Mesothelial cell of epicardium (in vitro differentiated cells): ENCODE data around the gene RNF207. TPM values are rescaled to one million over a fixed set of nuclear protein-coding genes. Genes with fewer than 3 reads are reported as not detected.

Source experiments
- DNase-seq, 2 experiments: peaks; one replicate each; pipeline ENCODE4 v3.0.0; 2021; ENCODE audit warnings: low spot score in 2 of 2; ENCODE audit not compliant: unreplicated experiment in 2 of 2
- H3K27ac Mint-ChIP-seq: 2 replicates; pipeline ENCODE4 v1.8.0; 2021; ENCODE audit warnings: mixed read lengths
- H3K27me3 Mint-ChIP-seq: 2 replicates; pipeline ENCODE4 v1.8.0; 2021; ENCODE audit warnings: low read depth, mixed read lengths
- H3K36me3 Mint-ChIP-seq: 2 replicates; pipeline ENCODE4 v1.8.0; 2021; ENCODE audit warnings: mixed read lengths
- H3K4me1 Mint-ChIP-seq: 2 replicates; pipeline ENCODE4 v1.8.0; 2021; ENCODE audit warnings: mixed read lengths
- H3K4me3 Mint-ChIP-seq: 2 replicates; pipeline ENCODE4 v1.8.0; 2021; ENCODE audit warnings: mild to moderate bottlenecking, moderate library complexity, mixed read lengths
- H3K9me3 Mint-ChIP-seq: 2 replicates; pipeline ENCODE4 v1.8.0; 2021; ENCODE audit warnings: mixed read lengths
- total RNA-seq: library from RNA; stranded (reverse); gene quantifications from 3 replicates; pipeline ENCODE4 v1.2.1, GENCODE V29; 2021
- TF ChIP-seq, protein P1 (sequence below): fragments of 200-600 bp; sonication (generic); IDR thresholded peaks from one replicate; pipeline ENCODE4 v1.5.0; 2021; ENCODE audit warnings: antibody characterized with exemption; ENCODE audit not compliant: unreplicated experiment

Gene RNF207
- total RNA-seq, 1 donor from 2014 or later: 481 TPM

DNA sequence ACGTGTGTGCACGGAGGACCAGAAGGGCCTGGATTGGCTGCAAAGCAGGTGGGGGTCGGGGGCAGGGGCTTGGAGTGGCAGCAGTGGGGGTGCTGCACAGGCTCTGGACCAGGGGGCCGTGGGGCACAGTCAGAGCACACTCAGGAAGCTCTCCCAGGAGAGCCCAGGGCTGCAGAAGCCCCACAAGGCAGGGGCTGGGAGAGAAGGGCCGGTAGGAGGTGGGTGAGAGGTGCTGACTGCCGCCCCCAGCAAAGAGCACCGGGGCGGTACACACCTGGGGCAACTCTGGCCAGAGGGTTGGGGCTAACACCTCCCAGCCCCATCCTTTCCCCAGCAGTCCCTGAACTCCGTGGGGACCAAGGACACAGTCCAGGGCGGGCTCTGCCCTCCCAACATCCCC lies 39.7 kb upstream of the RNF207 start:
- TF ChIP-seq, protein P1, sequence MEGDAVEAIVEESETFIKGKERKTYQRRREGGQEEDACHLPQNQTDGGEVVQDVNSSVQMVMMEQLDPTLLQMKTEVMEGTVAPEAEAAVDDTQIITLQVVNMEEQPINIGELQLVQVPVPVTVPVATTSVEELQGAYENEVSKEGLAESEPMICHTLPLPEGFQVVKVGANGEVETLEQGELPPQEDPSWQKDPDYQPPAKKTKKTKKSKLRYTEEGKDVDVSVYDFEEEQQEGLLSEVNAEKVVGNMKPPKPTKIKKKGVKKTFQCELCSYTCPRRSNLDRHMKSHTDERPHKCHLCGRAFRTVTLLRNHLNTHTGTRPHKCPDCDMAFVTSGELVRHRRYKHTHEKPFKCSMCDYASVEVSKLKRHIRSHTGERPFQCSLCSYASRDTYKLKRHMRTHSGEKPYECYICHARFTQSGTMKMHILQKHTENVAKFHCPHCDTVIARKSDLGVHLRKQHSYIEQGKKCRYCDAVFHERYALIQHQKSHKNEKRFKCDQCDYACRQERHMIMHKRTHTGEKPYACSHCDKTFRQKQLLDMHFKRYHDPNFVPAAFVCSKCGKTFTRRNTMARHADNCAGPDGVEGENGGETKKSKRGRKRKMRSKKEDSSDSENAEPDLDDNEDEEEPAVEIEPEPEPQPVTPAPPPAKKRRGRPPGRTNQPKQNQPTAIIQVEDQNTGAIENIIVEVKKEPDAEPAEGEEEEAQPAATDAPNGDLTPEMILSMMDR: no peak
- no peak overlapping the region for H3K4me3 Mint-ChIP-seq
- no peak overlapping the region for H3K27ac Mint-ChIP-seq
- H3K27me3 Mint-ChIP-seq: peaks cover 72% of the 10 kb centered on the region
- no peaks in the 10 kb centered on the region for H3K9me3 Mint-ChIP-seq
- no peak for DNase-seq
- no peaks in the 10 kb centered on the region for H3K36me3 Mint-ChIP-seq
- no peaks in the 10 kb centered on the region for H3K4me1 Mint-ChIP-seq

DNA sequence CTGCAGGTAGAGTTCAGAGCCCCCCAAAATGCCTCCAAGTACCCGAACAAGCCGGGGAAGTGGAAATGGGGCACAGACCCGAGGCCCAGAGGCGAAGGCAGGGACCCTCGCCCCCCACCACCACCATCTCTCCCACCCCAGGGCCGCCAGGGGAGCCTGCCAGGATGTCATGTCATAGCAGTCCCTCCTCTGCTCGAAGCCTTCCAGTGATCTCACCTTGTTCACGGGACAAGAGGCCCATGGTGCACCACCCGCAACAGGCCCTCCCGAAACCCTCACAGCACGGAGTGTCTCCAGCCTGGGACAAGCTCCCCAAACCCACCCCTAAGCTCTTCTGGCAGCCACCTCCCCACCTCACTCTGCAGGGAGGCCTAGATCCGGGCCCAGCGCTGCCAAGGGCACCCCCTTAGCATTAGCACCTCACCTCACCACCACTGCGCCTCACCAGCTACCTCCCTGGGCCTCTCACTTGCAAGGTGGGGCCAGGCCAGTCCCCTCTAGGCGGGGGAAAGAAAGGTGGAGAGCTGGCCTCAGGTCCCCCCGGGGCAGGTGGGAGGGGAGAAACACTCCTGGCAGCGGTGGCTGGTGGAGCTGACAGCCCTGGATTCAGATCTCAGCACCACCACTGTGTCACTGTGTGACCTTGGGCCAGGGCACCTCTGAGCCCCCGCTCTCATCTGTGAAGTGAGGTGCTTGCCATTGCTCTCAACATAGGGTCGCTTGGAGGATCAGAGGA lies 39.1 kb upstream of the RNF207 start:
- Mint-ChIP-seq H3K4me3 (no peak overlapping the region), H3K27me3 (peaks cover 71% of the 10 kb centered on the region), H3K9me3 (no peaks in the 10 kb centered on the region), H3K4me1 (no peaks in the 10 kb centered on the region), H3K27ac (no peak overlapping the region), H3K36me3 (no peaks in the 10 kb centered on the region)
- DNase-seq: no peak
- TF ChIP-seq, protein P1: no peak

DNA sequence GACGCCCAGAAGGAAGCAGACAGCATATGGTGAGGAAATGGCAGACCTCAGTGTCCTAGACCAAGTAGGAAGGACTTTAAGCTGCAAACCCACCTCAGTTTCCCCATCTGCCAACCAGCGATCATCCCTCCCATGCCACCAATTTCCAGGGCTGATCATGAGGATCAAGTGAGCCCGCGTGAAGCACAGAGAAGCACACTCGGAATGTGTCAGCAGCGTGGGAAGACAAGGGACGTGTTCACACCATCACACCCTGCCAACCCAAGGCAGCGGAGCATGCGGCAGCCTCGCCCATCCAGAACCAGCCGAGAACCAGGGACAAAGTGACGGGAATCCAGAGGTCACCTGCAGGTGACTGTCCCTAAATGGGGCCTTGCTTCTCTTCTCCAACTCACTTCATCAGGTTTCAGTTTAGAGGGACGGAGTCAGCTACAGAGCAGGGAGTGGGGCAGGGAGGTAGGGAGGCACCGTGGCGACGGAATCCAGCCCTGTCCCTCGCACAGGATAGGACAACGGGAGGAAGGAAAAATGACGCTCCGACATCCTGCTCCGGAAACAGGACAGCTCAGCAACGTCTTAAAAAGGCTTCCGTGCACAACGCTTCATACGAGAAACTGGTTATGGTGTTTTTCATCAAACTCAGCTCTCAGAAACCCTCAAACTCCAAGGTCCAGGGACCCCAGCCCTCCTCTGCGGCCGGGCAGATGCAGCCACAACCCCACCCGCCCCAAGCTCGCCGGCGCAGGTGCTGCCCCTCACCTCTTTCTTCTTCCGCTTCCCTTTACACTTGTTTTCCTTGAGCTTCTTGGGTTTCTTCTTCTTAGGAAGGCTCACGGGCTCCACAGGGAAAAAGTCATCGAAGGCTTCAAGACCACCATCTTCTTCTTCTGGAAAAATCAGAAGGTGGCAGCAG lies 38.3 kb upstream of the RNF207 start:
- H3K4me3 Mint-ChIP-seq: no peak overlapping the region
- H3K27ac Mint-ChIP-seq: no peak overlapping the region
- H3K4me1 Mint-ChIP-seq: no peaks in the 10 kb centered on the region
- no peaks in the 10 kb centered on the region for H3K36me3 Mint-ChIP-seq
- H3K9me3 Mint-ChIP-seq: no peaks in the 10 kb centered on the region
- DNase-seq: no peak
- H3K27me3 Mint-ChIP-seq: peaks cover 63% of the 10 kb centered on the region
- TF ChIP-seq, protein P1: no peak

DNA sequence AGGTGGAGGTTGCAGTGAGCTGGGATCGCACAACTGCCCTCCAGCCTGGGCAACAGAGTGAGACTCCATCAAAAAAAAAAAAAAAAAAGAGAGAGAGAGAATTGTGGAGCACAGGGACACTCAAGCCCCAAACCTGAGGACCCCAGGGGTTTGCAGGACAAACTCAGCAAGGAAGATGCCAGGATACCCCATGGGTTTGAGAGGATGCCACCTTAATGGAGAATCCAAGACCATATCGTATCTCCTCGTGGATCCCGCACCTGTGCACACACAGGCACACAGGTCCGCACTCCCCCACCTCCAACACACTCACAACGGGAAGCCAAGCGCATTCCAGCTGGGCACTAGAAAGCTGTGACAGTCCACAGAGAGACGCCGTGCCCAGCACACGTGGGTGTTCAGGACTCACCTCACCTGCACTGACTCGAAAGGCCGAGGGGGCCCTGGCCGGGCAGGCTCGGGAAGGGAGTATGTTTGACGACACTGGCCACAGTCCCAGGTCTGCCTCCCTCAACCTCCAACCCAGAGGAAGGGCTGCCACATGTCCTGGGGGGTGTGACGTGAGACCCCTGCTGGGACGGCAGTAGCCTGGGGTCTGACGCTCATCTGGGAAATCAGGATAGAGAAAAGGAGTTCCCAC lies 36.9 kb upstream of the RNF207 start:
- no peaks in the 10 kb centered on the region for H3K9me3 Mint-ChIP-seq
- no peaks in the 10 kb centered on the region for H3K36me3 Mint-ChIP-seq
- peaks cover 51% of the 10 kb centered on the region for H3K27me3 Mint-ChIP-seq
- H3K4me1 Mint-ChIP-seq: no peaks in the 10 kb centered on the region
- no peak overlapping the region for H3K4me3 Mint-ChIP-seq
- TF ChIP-seq, protein P1: no peak
- H3K27ac Mint-ChIP-seq: no peak overlapping the region
- no peak for DNase-seq

DNA sequence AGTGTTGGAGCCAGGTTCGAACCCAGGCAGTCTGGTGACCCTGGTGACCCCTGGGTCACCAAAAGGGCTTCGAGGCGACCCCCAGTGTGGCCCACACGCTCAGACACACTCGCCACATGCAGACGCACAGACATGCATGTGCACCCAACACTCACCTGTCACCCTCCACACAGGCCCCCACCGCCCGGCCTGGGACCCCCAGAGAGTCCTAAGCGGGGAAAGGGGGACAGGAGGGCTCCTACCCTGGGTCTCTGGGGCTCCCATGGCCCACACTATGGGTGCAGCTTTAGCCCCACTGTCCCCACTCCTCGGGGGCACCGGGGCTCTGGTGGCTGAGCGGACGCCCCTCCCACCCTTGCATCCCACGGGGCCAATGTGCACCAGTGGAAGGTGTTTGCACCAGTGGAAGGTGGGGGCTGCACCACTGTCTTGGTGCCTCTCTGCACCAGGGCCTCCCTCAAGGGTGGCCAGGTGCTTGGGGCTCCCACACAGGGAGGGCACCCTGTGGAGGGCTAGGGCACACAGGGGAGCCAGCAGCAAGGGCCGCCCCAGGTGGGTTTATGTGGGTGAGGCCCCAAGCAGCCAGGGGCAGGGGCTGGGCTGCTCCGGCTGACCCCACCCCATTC lies 35.7 kb upstream of the RNF207 start:
- H3K9me3 Mint-ChIP-seq: no peaks in the 10 kb centered on the region
- TF ChIP-seq, protein P1: no peak
- DNase-seq: peak in 1 of 2 experiments; percentile 13
- H3K27ac Mint-ChIP-seq: no peak overlapping the region
- H3K4me3 Mint-ChIP-seq: no peak overlapping the region
- peaks cover 42% of the 10 kb centered on the region for H3K27me3 Mint-ChIP-seq
- H3K4me1 Mint-ChIP-seq: no peaks in the 10 kb centered on the region
- H3K36me3 Mint-ChIP-seq: no peaks in the 10 kb centered on the region
